CD4-positive, alpha-beta T cell treated with Interleukin-1 beta for 1 hour (primary cell): ENCODE results near the gene XPR1.
"Not testable (repeated sequence)": the region's sequence is repeated elsewhere in the genome, so short reads cannot be mapped to it uniquely, and the experiment has no call there.

ENCODE experiments used
- DNase-seq, 2 donors: peaks; one replicate each; pipeline ENCODE4 v3.0.0-alpha.2; 2020 to 2022

Gene XPR1

GRCh38 chr1:180786624-180787023 lies 154.8 kb downstream of the XPR1 start:
- DNase-seq: no peak

- DNase-seq: no peak
Observed at GRCh38 chr1:180787628-180788307, 155.9 kb downstream of the XPR1 start.

GRCh38 chr1:180789460-180789859 lies 157.6 kb downstream of the XPR1 start:
- DNase-seq: no peak

GRCh38 chr1:180791152-180791551 lies 159.3 kb downstream of the XPR1 start:
- DNase-seq: not testable (repeated sequence)

- peak in 1 of 2 donors; percentile 0 for DNase-seq
Observed at GRCh38 chr1:180791806-180792205, 160.0 kb downstream of the XPR1 start.

- no peak for DNase-seq
Observed at GRCh38 chr1:180793451-180793850, 161.6 kb downstream of the XPR1 start.

- no peak for DNase-seq
Observed at GRCh38 chr1:180796897-180797640, 165.2 kb downstream of the XPR1 start.

- no peak for DNase-seq
Observed at GRCh38 chr1:180800945-180801344, 169.1 kb downstream of the XPR1 start.

- DNase-seq: no peak
Observed at GRCh38 chr1:180802813-180803212, 171.0 kb downstream of the XPR1 start.

- DNase-seq: no peak
Observed at GRCh38 chr1:180805316-180805715, 173.5 kb downstream of the XPR1 start.

- DNase-seq: no peak
Observed at GRCh38 chr1:180811298-180811697, 179.5 kb downstream of the XPR1 start.

- DNase-seq: no peak
Observed at GRCh38 chr1:180811886-180812285, 180.1 kb downstream of the XPR1 start.

GRCh38 chr1:180814258-180814657 lies 182.4 kb downstream of the XPR1 start:
- DNase-seq: no peak

GRCh38 chr1:180815188-180815587 lies 183.4 kb downstream of the XPR1 start:
- DNase-seq: no peak

- DNase-seq: no peak
Observed at GRCh38 chr1:180816132-180816531, 184.3 kb downstream of the XPR1 start.

GRCh38 chr1:180821970-180822369 lies 190.1 kb downstream of the XPR1 start:
- DNase-seq: no peak

- DNase-seq: not testable (repeated sequence)
Observed at GRCh38 chr1:180831507-180831906, 199.7 kb downstream of the XPR1 start.

- DNase-seq: not testable (repeated sequence)
Observed at GRCh38 chr1:180833180-180833579, 201.4 kb downstream of the XPR1 start.

- no peak for DNase-seq
Observed at GRCh38 chr1:180836449-180836848, 204.6 kb downstream of the XPR1 start.

GRCh38 chr1:180837020-180837419 lies 205.2 kb downstream of the XPR1 start:
- no peak for DNase-seq

GRCh38 chr1:180838535-180838934 lies 206.7 kb downstream of the XPR1 start:
- no peak for DNase-seq

- no peak for DNase-seq
Observed at GRCh38 chr1:180839547-180839946, 207.7 kb downstream of the XPR1 start.

GRCh38 chr1:180841415-180841814 lies 209.6 kb downstream of the XPR1 start:
- DNase-seq: no peak

- DNase-seq: no peak
Observed at GRCh38 chr1:180842052-180842451, 210.2 kb downstream of the XPR1 start.
